Measurements from ENCODE around the gene DPF3.

DPF3 gene

DNA sequence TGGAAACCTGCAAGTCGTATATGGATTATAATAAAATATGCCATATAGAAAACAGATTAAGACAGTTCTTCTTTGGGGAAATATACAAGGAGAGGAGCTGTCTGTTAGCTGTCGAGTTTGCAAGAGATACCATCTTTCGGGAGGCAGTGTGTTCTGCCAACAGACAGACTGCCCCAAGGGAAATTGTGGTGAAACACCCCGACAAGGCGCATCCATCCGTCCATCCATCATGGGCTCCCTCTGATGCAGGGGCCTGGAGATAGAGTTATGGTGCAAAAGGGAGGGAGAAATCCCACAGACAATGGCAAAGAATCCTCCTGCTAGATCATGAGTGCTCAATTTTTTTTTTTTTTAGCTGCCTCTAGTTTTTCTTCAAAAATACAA is 156.3 kb downstream of the DPF3 start:
- no peak for DNase-seq

DNA sequence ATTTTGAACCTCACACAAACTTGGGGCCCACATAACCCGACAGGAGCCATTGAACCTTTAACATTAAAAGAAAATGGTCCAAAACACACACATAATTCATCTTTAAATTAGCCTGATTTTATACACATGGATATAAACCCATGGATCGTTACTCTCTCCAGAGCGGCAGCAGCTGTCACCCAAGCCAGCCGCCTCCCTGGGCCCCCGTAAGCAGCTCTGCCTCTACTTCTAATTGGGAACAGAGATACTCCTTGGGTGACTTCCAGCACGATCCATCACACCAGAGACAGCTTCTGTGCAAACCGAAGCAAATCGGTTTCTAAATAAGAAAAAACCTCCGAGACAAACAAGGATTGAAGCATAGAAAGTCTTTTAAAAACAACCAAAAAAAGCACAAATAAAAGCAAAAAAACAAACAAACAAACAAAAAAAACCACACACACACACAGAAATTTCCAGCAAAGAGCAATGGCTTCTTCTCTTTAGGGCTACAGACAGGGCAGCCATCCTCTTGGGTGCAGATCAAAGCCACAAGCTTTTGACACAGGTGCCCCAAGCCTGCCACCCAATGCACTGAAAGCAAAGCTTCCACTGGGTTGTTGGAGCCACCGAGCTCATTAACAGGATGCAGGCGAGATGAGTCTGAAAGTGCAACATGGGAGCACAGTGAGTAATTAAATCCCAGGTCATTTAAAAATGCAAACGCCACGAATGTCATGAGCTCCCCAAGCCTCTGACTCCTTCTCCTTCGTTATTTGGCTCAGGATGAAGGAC is 156.9 kb downstream of the DPF3 start:
- no peak for DNase-seq

GRCh38 chr14:72736308-72736707 is 157.6 kb downstream of the DPF3 start:
- DNase-seq = no peak

DNA sequence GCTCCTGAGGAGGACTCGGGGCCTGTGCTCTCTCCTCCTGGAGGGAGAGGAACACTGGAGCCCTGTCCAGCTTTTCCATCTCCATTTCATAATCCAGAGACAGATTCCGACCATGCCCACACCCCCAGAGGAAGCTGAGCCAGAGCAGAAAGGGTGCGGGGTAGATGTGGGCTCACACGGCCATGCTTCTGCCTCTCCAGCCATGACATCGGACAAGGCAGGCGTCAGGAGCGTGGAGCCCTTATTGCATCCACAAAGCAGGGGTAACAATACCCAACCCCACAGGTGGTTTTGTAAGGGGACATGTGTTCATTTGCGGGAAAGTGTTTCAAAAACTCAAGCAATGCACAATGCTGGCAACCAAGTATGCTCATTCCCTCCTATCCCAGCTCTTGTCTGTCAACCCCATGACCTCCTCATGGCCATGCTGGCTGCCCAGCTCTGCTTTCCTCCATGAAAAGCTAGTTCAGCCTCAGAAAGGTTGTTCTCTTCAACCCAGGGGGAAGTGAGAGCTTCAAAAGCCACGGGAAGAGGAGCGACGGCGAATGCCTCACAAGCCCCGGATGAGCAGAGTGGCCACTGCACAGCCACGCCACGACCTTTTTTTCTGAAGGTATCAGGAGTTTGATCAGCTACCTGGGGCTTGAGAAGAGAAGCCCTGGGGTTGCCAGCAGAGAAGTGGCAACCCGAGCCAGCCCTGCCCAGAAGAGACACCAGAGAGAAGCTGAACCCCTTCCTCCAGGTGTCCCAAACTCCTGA is 161.7 kb downstream of the DPF3 start:
- no peak for DNase-seq

DNA sequence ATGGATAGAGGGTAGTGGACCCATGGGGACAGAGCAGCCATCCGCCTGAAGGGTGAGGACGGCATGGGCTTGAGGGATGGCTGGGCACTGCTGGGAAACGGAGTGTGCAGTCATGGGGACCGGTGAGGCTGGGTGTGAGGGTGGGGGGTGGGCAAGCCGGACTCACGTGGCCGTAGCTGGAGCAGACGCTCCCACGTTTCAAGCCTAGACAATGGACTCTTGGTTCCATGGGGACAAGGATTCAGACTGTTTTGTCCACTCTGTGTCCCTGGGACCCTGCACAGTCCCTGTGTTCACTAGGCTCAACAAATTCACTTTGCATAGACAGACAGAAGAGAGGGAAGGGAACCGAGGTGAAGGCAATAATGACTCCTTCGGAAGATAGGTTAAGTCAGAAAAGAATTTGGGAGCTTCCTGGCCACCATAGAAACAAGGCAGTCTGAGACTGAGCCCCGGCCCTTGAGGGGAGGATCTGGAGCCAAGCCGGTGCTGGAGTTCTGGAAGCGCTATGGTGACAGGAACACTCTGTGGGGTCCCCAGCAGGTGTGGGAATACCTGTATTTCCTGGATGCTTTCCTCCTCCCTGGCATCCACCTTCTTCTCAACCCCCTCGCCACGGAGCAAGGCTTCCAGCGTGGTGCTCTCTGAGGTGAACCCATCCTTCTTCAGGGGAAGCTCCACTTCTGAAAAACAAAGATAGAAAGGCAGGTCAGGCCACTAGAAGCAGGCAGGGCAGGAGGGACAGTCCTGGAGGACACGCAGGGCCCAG is 162.5 kb downstream of the DPF3 start:
- DNase-seq = no peak

DNA sequence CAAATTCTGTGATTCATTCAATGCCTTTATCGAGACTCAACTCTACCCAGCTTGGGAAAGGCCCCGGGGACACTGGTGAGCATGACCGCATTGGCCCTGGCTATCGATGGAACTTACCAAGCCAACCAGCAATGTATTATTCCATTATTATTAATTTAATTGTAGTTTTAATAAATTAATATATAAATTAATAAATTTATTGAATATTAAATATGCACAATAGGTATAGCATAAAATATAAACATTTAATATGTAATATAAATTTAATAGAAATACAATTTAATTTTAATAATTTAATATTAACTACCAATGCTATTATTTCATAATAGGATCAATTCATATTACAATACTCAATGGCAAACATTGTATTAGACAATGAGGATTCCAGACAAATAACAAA is 163.4 kb downstream of the DPF3 start:
- DNase-seq = no peak

- no peak for DNase-seq
These were observed 167.5 kb downstream of the DPF3 start for GRCh38 chr14:72726444-72726843.

GRCh38 chr14:72723858-72724530 is 169.9 kb downstream of the DPF3 start:
- no peak for DNase-seq

GRCh38 chr14:72722201-72722785 is 171.6 kb downstream of the DPF3 start:
- DNase-seq = no peak

GRCh38 chr14:72721083-72721482 is 172.8 kb downstream of the DPF3 start:
- no peak for DNase-seq

DNA sequence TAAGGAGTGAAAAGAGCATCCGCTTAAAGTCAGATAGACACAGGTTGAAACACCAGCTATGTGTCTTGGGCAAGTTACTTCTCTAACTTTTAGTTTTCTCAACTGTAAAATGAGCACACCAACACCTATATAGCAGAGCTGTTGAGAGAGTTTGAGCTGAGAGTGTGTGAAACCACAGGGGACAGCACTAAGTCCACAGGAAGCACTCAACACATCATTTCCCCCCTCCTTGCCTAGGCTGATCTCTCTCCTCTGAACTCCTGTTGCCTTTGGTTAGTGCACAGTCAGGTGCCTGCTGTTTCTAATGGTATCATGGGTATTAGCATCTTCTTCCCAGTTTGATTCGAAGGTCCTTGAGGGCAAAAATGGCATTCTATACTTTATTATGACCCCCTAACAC is 176.7 kb downstream of the DPF3 start:
- no peak for DNase-seq

DNA sequence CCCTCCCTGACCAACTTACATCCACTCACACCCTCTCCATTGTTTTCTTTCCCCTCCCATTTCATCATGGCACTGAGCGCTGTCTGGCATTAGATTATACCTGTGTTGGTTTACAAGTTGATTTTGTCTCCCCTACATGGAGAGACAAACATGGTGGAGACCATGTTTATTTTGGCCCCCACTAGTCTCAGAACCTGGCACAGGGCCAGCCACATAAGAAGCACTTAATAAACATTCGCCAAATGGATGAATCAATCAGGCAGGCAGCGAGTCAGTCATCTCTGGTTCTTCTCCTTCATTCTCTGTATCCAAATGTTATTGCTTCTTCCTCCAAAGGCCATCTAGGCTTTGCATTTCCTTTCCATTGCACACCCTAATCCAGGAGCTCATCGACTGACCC is 177.4 kb downstream of the DPF3 start:
- DNase-seq = no peak

- no peak for DNase-seq
These were observed 178.1 kb downstream of the DPF3 start for GRCh38 chr14:72715850-72716228.

DNA sequence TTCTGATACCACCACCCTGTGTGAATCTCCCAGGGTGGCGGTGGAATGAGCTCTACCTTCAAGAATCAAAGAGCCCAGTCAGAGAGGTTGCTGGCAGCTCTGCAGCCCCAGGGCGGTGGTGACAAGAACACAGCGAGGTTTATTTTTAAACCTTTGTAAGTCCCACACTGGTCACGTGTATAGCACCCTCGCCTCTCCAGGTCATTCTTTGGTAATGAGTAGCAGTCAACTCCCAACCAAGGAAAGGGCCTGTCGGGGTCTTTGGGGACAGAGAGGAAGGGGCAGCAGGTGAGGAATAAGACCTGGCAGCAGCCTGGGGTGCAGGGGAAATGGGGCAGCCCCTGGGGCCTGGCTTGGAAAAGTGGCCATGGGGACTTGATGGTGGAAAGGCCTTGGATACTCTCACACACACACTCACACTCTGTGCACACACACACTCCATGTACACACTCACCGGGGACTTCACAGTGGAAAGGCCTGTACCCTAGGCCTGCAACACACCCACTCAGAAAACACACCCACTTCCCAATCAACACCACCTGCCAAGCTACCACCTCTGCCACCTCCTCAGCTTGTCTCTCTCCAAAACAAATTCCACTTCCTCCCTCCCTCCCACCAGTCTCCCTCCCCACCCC is 178.6 kb downstream of the DPF3 start:
- no peak for DNase-seq

DNA sequence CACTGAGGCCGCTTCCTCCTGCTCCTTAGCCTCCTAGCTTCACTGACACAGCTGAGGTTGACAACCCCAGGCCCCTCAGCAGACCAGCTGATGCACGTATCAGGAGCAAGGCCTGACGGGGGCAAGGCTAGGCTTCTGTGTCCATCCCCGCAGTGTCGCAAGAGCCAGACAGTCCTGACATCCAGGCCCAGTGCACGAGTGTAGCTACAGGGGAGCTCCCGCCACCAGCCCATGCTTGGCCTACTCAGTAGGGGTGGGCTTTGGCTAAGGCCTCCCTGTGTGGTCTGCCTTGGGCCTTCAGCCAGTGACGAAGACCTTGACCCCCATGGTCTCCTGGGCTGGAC is 179.1 kb downstream of the DPF3 start:
- DNase-seq = no peak

- no peak for DNase-seq
These were observed 179.8 kb downstream of the DPF3 start for GRCh38 chr14:72714094-72714493.

DNA sequence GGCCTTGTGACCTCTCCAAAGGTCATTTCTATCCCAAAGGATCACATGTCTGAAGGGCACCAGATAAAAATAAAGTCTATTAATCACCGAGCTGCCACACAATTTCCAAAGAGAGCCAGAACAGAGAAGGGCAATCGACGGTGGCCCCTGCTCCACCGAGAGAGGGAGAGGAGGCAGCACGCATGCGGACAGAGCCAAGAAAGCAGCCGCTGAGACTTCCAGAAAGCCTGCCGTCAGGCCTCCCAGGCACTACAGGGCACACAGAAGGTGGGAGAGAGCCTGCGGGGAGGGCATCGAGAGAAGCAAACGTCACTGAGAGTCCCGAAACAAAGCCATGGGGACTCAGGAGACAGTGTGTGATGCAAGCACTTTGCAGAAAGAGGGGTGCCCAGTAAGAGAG is 182.0 kb downstream of the DPF3 start:
- no peak for DNase-seq

- no peak for DNase-seq
These were observed 183.8 kb downstream of the DPF3 start for GRCh38 chr14:72709916-72710611.

- DNase-seq = no peak
These were observed 185.0 kb downstream of the DPF3 start for GRCh38 chr14:72708708-72709475.

GRCh38 chr14:72708222-72708621 is 185.7 kb downstream of the DPF3 start:
- DNase-seq = no peak

DNA sequence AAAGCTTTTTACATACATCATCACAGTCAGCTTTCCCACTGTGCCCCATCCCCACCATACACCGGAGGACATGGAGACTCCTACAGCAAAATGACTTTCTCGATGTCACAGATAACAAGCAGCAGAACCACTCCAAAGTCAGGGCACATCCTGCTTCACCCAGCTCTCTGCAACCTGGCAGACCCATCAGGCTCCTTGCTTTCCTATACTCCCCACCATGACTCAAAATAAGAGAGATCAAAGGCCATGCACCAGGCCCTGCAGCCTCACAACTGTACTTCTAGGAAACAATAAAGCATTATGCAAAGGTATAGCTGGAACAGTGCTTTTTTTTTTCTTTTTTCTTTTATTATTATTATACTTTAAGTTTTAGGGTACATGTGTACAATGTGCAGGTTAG is 187.4 kb downstream of the DPF3 start:
- DNase-seq = no peak

All from NCI-H345 (cell line).